Measurements from ENCODE around the gene GAB2.

Gene GAB2

GRCh38 chr11:78446210-78446609 lies 28.6 kb upstream of the GAB2 start:
- Histone ChIP-seq H3K36me3 (peaks cover 6% of the 10 kb centered on the region), H3K4me1 (peaks cover 3% of the 10 kb centered on the region; the same call in 1 of the 2 replicates), H3K9me3 (no peaks in the 10 kb centered on the region), H3K27me3 (no peaks in the 10 kb centered on the region), H3K4me3 (ENCODE audit: low read depth, low read length) (no peak overlapping the region)
- no peak for TF ChIP-seq CTCF (IDR thresholded peaks at IDR 0.05; ENCODE audit: low read depth, low read length)
- DNase-seq, result no peak

GRCh38 chr11:78444726-78445125 lies 27.1 kb upstream of the GAB2 start:
- H3K4me1 ChIP-seq, result peaks cover 3% of the 10 kb centered on the region; the same call in 1 of the 2 replicates
- H3K27me3 ChIP-seq, result no peaks in the 10 kb centered on the region
- no peaks in the 10 kb centered on the region for H3K9me3 ChIP-seq
- DNase-seq, result no peak
- TF ChIP-seq CTCF (IDR thresholded peaks at IDR 0.05; ENCODE audit: low read depth, low read length), result no peak
- no peak overlapping the region for H3K4me3 ChIP-seq (ENCODE audit: low read depth, low read length)
- H3K36me3 ChIP-seq, result peaks cover 6% of the 10 kb centered on the region

- DNase-seq, result no peak
- no peak for TF ChIP-seq CTCF (IDR thresholded peaks at IDR 0.05; ENCODE audit: low read depth, low read length)
- Histone ChIP-seq H3K9me3 (no peaks in the 10 kb centered on the region), H3K36me3 (peaks cover 12% of the 10 kb centered on the region), H3K4me1 (peaks cover 3% of the 10 kb centered on the region; the same call in 1 of the 2 replicates), H3K27me3 (no peaks in the 10 kb centered on the region), H3K4me3 (ENCODE audit: low read depth, low read length) (no peak overlapping the region)
Measured at GRCh38 chr11:78441956-78442355, 24.3 kb upstream of the GAB2 start.

- TF ChIP-seq CTCF (IDR thresholded peaks at IDR 0.05; ENCODE audit: low read depth, low read length), result no peak
- DNase-seq, result no peak
- no peak overlapping the region for H3K4me3 ChIP-seq (ENCODE audit: low read depth, low read length)
- no peaks in the 10 kb centered on the region for H3K9me3 ChIP-seq
- H3K4me1 ChIP-seq, result peaks cover 28% of the 10 kb centered on the region
- peaks cover 8% of the 10 kb centered on the region for H3K36me3 ChIP-seq
- H3K27me3 ChIP-seq, result no peaks in the 10 kb centered on the region
Measured at GRCh38 chr11:78438298-78438975, 20.8 kb upstream of the GAB2 start.

GRCh38 chr11:78432956-78433355 lies 15.3 kb upstream of the GAB2 start:
- DNase-seq, result peak; percentile 29
- no peaks in the 10 kb centered on the region; the same call in 1 of the 2 replicates for H3K36me3 ChIP-seq
- H3K27me3 ChIP-seq, result no peaks in the 10 kb centered on the region
- TF ChIP-seq CTCF (IDR thresholded peaks at IDR 0.05; ENCODE audit: low read depth, low read length), result no peak
- no peaks in the 10 kb centered on the region for H3K9me3 ChIP-seq
- no peak overlapping the region for H3K4me3 ChIP-seq (ENCODE audit: low read depth, low read length)
- peaks cover 52% of the 10 kb centered on the region for H3K4me1 ChIP-seq

GRCh38 chr11:78432058-78432515 lies 14.5 kb upstream of the GAB2 start:
- no peaks in the 10 kb centered on the region; the same call in 1 of the 2 replicates for H3K36me3 ChIP-seq
- H3K4me3 ChIP-seq (ENCODE audit: low read depth, low read length), result no peak overlapping the region
- peaks cover 59% of the 10 kb centered on the region for H3K4me1 ChIP-seq
- TF ChIP-seq CTCF (IDR thresholded peaks at IDR 0.05; ENCODE audit: low read depth, low read length), result peak; percentile 66
- H3K27me3 ChIP-seq, result no peaks in the 10 kb centered on the region
- no peaks in the 10 kb centered on the region for H3K9me3 ChIP-seq
- peak; percentile 53 for DNase-seq
